ENCODE data around the gene NMNAT3. TPM values are rescaled to one million over a fixed set of nuclear protein-coding genes. Genes with fewer than 3 reads are reported as not detected.

Gene NMNAT3
- 1.1 TPM for polyA plus RNA-seq (2013, experiment 1 of 2; ENCODE audit: insufficient read length)
- polyA plus RNA-seq (2013, experiment 2 of 2; ENCODE audit: insufficient read length) = 0.89 TPM

- peak; percentile 53 for DNase-seq
Measured at GRCh38 chr3:139677388-139678155, at the start of gene NMNAT3. NMNAT3 (minus strand) TSS chr3:139677972; CDS start chr3:139627724, 50,248 bp downstream.

GRCh38 chr3:139721370-139721769, 43.6 kb upstream of the NMNAT3 start:
- no peak for DNase-seq

- DNase-seq = peak; percentile 36
Measured at GRCh38 chr3:139718415-139718814, 40.6 kb upstream of the NMNAT3 start.

- DNase-seq = no peak
Measured at GRCh38 chr3:139716908-139717485, 39.2 kb upstream of the NMNAT3 start.

GRCh38 chr3:139715743-139716360, 38.1 kb upstream of the NMNAT3 start:
- no peak for DNase-seq

GRCh38 chr3:139715166-139715565, 37.4 kb upstream of the NMNAT3 start:
- no peak for DNase-seq

- DNase-seq = no peak
Measured at GRCh38 chr3:139710212-139710611, 32.4 kb upstream of the NMNAT3 start.

GRCh38 chr3:139705631-139706030, 27.9 kb upstream of the NMNAT3 start:
- no peak for DNase-seq

GRCh38 chr3:139696314-139696604, 18.5 kb upstream of the NMNAT3 start:
- no peak for DNase-seq

- no peak for DNase-seq
Measured at GRCh38 chr3:139695426-139696313, 17.9 kb upstream of the NMNAT3 start.

- DNase-seq = no peak
Measured at GRCh38 chr3:139695007-139695406, 17.2 kb upstream of the NMNAT3 start.

- no peak for DNase-seq
Measured at GRCh38 chr3:139694542-139694941, 16.8 kb upstream of the NMNAT3 start.

- DNase-seq = no peak
Measured at GRCh38 chr3:139691619-139692018, 13.8 kb upstream of the NMNAT3 start.

- no peak for DNase-seq
Measured at GRCh38 chr3:139689708-139690228, 12.0 kb upstream of the NMNAT3 start.

- DNase-seq = no peak
Measured at GRCh38 chr3:139689122-139689521, 11.3 kb upstream of the NMNAT3 start.

GRCh38 chr3:139687431-139687830, 9.7 kb upstream of the NMNAT3 start:
- no peak for DNase-seq

- no peak for DNase-seq
Measured at GRCh38 chr3:139686624-139687023, 8.9 kb upstream of the NMNAT3 start.

- DNase-seq = no peak
Measured at GRCh38 chr3:139686206-139686605, 8.4 kb upstream of the NMNAT3 start.

GRCh38 chr3:139679220-139679775, 1.5 kb upstream of the NMNAT3 start:
- DNase-seq = no peak

- DNase-seq = no peak
Measured at GRCh38 chr3:139676632-139677387, 962 bp downstream of the NMNAT3 start.

GRCh38 chr3:139676108-139676507, 1.7 kb downstream of the NMNAT3 start:
- no peak for DNase-seq

GRCh38 chr3:139675327-139675726, 2.4 kb downstream of the NMNAT3 start:
- DNase-seq = no peak
